Trophoblast cell (in vitro differentiated cells and primary cell): Measurements from ENCODE around the gene TENM3.
"Not testable (repeated sequence)": the region's sequence is repeated elsewhere in the genome, so short reads cannot be mapped to it uniquely, and the experiment has no call there.

Experiments
- DNase-seq, 2 donors: peaks; one replicate each; pipeline ENCODE4 v3.0.0-alpha.2; 2016
- H2AFZ ChIP-seq: 2 replicates; pipeline ENCODE4 v1.6.1; 2013; ENCODE audit warnings: low read length, moderate library complexity, mild to moderate bottlenecking; ENCODE audit not compliant: insufficient read depth, poor library complexity
- H2AK5ac ChIP-seq: 2 replicates; pipeline ENCODE4 v1.6.1; 2013; ENCODE audit warnings: mild to moderate bottlenecking, low read length
- H2BK120ac ChIP-seq: 2 replicates; pipeline ENCODE4 v1.6.1; 2013; ENCODE audit warnings: low read length, mild to moderate bottlenecking, moderate library complexity; ENCODE audit not compliant: insufficient read depth, poor library complexity
- H2BK12ac ChIP-seq: 2 replicates; pipeline ENCODE4 v1.6.1; 2013; ENCODE audit warnings: mild to moderate bottlenecking, low read length, moderate library complexity
- H2BK5ac ChIP-seq: 2 replicates; pipeline ENCODE4 v1.6.1; 2013; ENCODE audit warnings: low read length, low read depth, moderate library complexity, mild to moderate bottlenecking; ENCODE audit not compliant: poor library complexity
- H3K14ac ChIP-seq: 2 replicates; pipeline ENCODE4 v1.6.1; 2013; ENCODE audit warnings: mild to moderate bottlenecking, low read length
- H3K18ac ChIP-seq: 2 replicates; pipeline ENCODE4 v1.6.1; 2013; ENCODE audit warnings: mild to moderate bottlenecking, low read length
- H3K23ac ChIP-seq: 2 replicates; pipeline ENCODE4 v1.6.1; 2013; ENCODE audit warnings: low read length
- H3K27ac ChIP-seq: 2 replicates; pipeline ENCODE4 v1.5.1; 2013; ENCODE audit warnings: low read depth, mild to moderate bottlenecking, inconsistent platforms, low read length, moderate library complexity
- H3K27me3 ChIP-seq: 2 replicates; pipeline ENCODE4 v1.6.1; 2013; ENCODE audit warnings: inconsistent platforms, mild to moderate bottlenecking, low read length, moderate library complexity; ENCODE audit not compliant: insufficient read depth
- H3K36me3 ChIP-seq, 2 experiments: 1 replicate in 1 of 2; 2 replicates in 1 of 2; pipeline ENCODE4 v1.6.1; 2013; ENCODE audit warnings: low read length in 2 of 2, mild to moderate bottlenecking in 2 of 2, moderate library complexity in 1 of 2; ENCODE audit not compliant: insufficient read depth in 2 of 2, control insufficient read depth in 1 of 2
- H3K4ac ChIP-seq: 2 replicates; pipeline ENCODE4 v1.6.1; 2013; ENCODE audit warnings: low read depth, mild to moderate bottlenecking, low read length, moderate library complexity
- H3K4me1 ChIP-seq, 2 experiments: 1 replicate in 1 of 2; 2 replicates in 1 of 2; pipeline ENCODE4 v1.6.1; 2013; ENCODE audit warnings: low read length in 2 of 2, mild to moderate bottlenecking in 2 of 2, moderate library complexity in 1 of 2; ENCODE audit not compliant: insufficient read depth in 2 of 2, control insufficient read depth in 1 of 2
- H3K4me2 ChIP-seq: 2 replicates; pipeline ENCODE4 v1.6.1; 2013; ENCODE audit warnings: inconsistent platforms, mild to moderate bottlenecking, low read length, moderate library complexity
- H3K4me3 ChIP-seq: 2 replicates; pipeline ENCODE4 v1.5.1; 2013; ENCODE audit warnings: mild to moderate bottlenecking, low read depth, low read length, inconsistent platforms
- H3K79me1 ChIP-seq: one replicate; pipeline ENCODE4 v1.6.1; 2013; ENCODE audit warnings: low read length
- H3K79me2 ChIP-seq: 2 replicates; pipeline ENCODE4 v1.6.1; 2013; ENCODE audit warnings: low read length, mild to moderate bottlenecking; ENCODE audit not compliant: control insufficient read depth, insufficient read depth, poor library complexity
- H3K9ac ChIP-seq: 2 replicates; pipeline ENCODE4 v1.6.1; 2013; ENCODE audit warnings: mild to moderate bottlenecking, low read length
- H3K9me3 ChIP-seq: 2 replicates; pipeline ENCODE4 v1.6.1; 2013; ENCODE audit warnings: low read depth, mild to moderate bottlenecking, control low read depth, inconsistent platforms, low read length; ENCODE audit not compliant: insufficient read depth
- H4K12ac ChIP-seq: 2 replicates; pipeline ENCODE4 v1.6.1; 2013; ENCODE audit warnings: low read depth, mild to moderate bottlenecking, low read length, moderate library complexity
- H4K8ac ChIP-seq: 2 replicates; pipeline ENCODE4 v1.6.1; 2013; ENCODE audit warnings: low read depth, mild to moderate bottlenecking, low read length, moderate library complexity
- H4K91ac ChIP-seq: one replicate; pipeline ENCODE4 v1.6.1; 2013; ENCODE audit warnings: low read depth, mild to moderate bottlenecking, low read length, moderate library complexity
- WGBS: extraction: QIAGEN DNeasy Blood & Tissue Kit; methylation state at CpG from one replicate; pipeline ENCODE4 v1.1.7; 2013; ENCODE audit warnings: missing lambda C conversion rate; ENCODE audit not compliant: insufficient read length, insufficient coverage; ENCODE audit errors: extremely low coverage; 5-methylcytosine and 5-hydroxymethylcytosine counted together

Gene TENM3

DNA sequence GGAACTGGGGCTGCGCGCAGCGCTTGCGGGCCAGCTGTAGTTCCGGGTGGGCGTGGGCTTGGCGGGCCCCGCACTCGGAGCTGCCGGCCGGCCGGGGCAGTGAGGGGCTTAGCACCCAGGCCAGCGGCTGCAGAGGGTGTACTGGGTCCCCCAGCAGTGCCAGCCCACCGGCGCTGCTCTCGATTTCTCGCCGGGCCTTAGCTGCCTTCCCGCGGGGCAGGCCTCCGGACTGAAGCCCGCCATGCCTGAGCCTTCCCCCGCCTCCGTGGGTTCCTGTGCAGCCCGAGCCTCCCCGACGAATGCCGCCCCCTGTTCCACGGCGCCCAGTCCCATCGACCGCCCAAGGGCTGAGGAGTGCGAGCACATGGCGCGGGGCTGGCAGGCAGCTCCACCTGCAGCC is 143.4 kb downstream of the TENM3 start:
- not testable (repeated sequence) for H4K8ac ChIP-seq, H4K91ac ChIP-seq, H3K27ac ChIP-seq, H3K4me2 ChIP-seq, H3K23ac ChIP-seq, H2AFZ ChIP-seq, H3K9me3 ChIP-seq, H3K4ac ChIP-seq, H3K9ac ChIP-seq, H3K4me1 ChIP-seq, H3K79me2 ChIP-seq, H2AK5ac ChIP-seq, H4K12ac ChIP-seq, H3K4me3 ChIP-seq, H2BK5ac ChIP-seq, H3K27me3 ChIP-seq, H2BK120ac ChIP-seq, H3K79me1 ChIP-seq, H3K14ac ChIP-seq, DNase-seq, H2BK12ac ChIP-seq, H3K18ac ChIP-seq
- peaks cover 8 to 20% of the 10 kb centered on the region in 2 experiments for H3K36me3 ChIP-seq
- no CpG with 5 or more reads among the region's 35 CpGs for WGBS

DNA sequence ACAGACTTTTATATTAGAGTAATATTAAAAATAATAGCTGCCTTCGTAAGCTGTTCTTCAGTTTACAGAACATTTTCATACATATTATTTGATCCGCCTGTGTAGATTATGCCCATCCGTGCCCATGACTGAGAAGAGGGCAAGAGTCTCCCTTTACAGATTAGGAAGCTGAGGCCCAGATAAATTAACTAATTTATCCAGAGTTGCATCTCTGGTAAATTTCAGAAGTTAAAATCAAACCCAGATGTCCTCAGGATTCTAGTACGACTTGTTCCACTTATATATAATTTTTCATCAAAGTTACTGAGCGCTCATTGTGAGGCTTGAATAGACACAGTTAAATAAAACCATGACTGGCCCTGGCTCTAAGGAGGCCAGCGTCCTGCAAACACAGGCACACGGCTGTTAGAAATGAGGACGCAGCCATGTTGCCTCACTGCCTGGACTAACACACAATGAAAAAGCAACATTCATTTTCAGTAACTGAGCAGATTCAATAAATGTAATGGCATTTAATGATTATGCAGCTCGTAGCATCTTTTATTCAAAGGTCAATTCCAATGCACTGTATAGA is 148.0 kb downstream of the TENM3 start:
- Histone ChIP-seq H3K79me2 (no peaks in the 10 kb centered on the region), H3K23ac (no peak overlapping the region), H3K27me3 (no peaks in the 10 kb centered on the region), H2BK5ac (no peak overlapping the region), H3K4me3 (no peak overlapping the region), H2BK120ac (no peak overlapping the region), H3K4me2 (no peak overlapping the region), H3K79me1 (no peaks in the 10 kb centered on the region), H3K4ac (no peak overlapping the region), H2AK5ac (no peak overlapping the region), H4K8ac (no peak overlapping the region), H3K18ac (no peak overlapping the region), H3K14ac (no peak overlapping the region), H2BK12ac (no peak overlapping the region), H4K12ac (no peak overlapping the region), H3K9ac (no peak overlapping the region), H2AFZ (no peak overlapping the region), H3K27ac (no peak overlapping the region), H3K36me3 (peaks cover 6 to 11% of the 10 kb centered on the region in 2 experiments), H4K91ac (no peak overlapping the region), H3K9me3 (peaks cover 1% of the 10 kb centered on the region), H3K4me1 (no peaks in the 10 kb centered on the region)
- no CpG with 5 or more reads among the region's 9 CpGs for WGBS
- DNase-seq: no peak

DNA sequence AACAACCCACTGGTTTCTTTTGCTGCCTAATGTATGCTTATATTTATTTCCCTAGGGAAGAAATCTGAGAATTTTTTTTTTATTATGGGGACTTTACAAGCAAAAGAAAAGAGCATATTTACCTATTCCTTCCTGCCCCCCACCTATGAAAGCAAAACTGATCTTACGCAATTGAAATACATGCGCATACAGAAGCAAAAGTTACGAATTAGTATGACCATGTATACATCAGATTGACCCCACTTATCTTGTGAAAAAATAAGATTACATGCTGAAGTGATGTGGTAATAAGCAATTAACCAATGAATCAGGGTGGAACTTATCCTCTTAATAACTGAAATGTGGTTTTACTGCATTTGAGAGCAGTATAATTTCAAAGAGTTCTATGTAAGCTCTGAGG is 151.0 kb downstream of the TENM3 start:
- Histone ChIP-seq H2BK12ac (no peak overlapping the region), H3K4ac (no peak overlapping the region), H3K27ac (no peak overlapping the region), H3K79me1 (no peaks in the 10 kb centered on the region), H4K12ac (no peak overlapping the region), H3K9me3 (peaks cover 1% of the 10 kb centered on the region), H3K23ac (no peak overlapping the region), H2BK120ac (no peak overlapping the region), H3K4me1 (no peaks in the 10 kb centered on the region), H2AFZ (no peak overlapping the region), H3K18ac (no peak overlapping the region), H3K36me3 (no peaks in the 10 kb centered on the region), H3K9ac (no peak overlapping the region), H2AK5ac (no peak overlapping the region), H4K8ac (no peak overlapping the region), H3K27me3 (no peaks in the 10 kb centered on the region), H3K4me2 (no peak overlapping the region), H4K91ac (no peak overlapping the region), H3K4me3 (no peak overlapping the region), H3K14ac (no peak overlapping the region), H2BK5ac (no peak overlapping the region), H3K79me2 (no peaks in the 10 kb centered on the region)
- no peak for DNase-seq
- no CpG with 5 or more reads among the region's 3 CpGs for WGBS

DNA sequence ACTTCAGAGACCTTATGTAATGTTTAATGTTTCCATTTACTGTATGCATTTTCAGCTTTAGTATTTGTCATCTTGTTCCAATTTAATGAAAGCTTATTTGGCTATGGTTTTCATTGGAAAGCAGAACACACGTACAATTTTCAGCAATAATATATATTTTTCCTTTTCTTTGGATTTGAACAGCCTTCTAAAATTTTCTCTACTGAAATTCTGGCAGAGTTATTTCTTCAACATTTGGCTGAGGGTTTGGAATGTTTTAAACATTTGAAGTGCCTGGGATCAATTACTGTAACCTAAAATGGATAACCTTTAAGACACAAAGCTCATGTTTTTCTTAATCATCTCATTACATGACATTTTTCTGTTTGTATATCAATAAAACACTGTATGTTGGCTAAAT is 156.9 kb downstream of the TENM3 start:
- H3K4me2 ChIP-seq: no peak overlapping the region
- H2AFZ ChIP-seq: no peak overlapping the region
- H3K18ac ChIP-seq: no peak overlapping the region
- H3K4me3 ChIP-seq: no peak overlapping the region
- H3K23ac ChIP-seq: no peak overlapping the region
- no peak overlapping the region for H3K4ac ChIP-seq
- H3K79me1 ChIP-seq: no peaks in the 10 kb centered on the region
- no peak for DNase-seq
- WGBS: no CpG with 5 or more reads among the region's 1 CpG
- no peak overlapping the region for H2BK5ac ChIP-seq
- no peaks in the 10 kb centered on the region for H3K4me1 ChIP-seq
- H3K9ac ChIP-seq: no peak overlapping the region
- H3K36me3 ChIP-seq: peaks cover 0 to 3% of the 10 kb centered on the region in 2 experiments
- H2AK5ac ChIP-seq: no peak overlapping the region
- no peaks in the 10 kb centered on the region for H3K79me2 ChIP-seq
- no peak overlapping the region for H3K27ac ChIP-seq
- H3K14ac ChIP-seq: no peak overlapping the region
- H3K27me3 ChIP-seq: no peaks in the 10 kb centered on the region
- H4K12ac ChIP-seq: no peak overlapping the region
- no peak overlapping the region for H4K91ac ChIP-seq
- no peaks in the 10 kb centered on the region for H3K9me3 ChIP-seq
- H2BK120ac ChIP-seq: no peak overlapping the region
- no peak overlapping the region for H2BK12ac ChIP-seq
- H4K8ac ChIP-seq: no peak overlapping the region
